NCI-H1694 (cell line): ENCODE measurements around the gene LKAAEAR1.

ENCODE experiments used
- DNase-seq: peaks from one replicate; lab custom pipeline; 2025; lab: John Stamatoyannopoulos, UW

The LKAAEAR1 gene

GRCh38 chr20:64065062-64065973 lies 18.9 kb downstream of the LKAAEAR1 start:
- no peak for DNase-seq

GRCh38 chr20:64064145-64064698 lies 20.0 kb downstream of the LKAAEAR1 start:
- DNase-seq = no peak

- no peak for DNase-seq
Observed at GRCh38 chr20:64063389-64064144, 20.6 kb downstream of the LKAAEAR1 start.

- DNase-seq = peak; percentile 83
Observed at GRCh38 chr20:64062596-64063388, 21.4 kb downstream of the LKAAEAR1 start, which contains the start of gene TCEA2. TCEA2 (plus strand) TSS chr20:64063198; CDS start chr20:64063313, 115 bp downstream.

- DNase-seq = no peak
Observed at GRCh38 chr20:64062276-64062595, 22.0 kb downstream of the LKAAEAR1 start.

GRCh38 chr20:64058536-64058935 lies 25.7 kb downstream of the LKAAEAR1 start:
- no peak for DNase-seq

GRCh38 chr20:64057628-64058498 lies 26.3 kb downstream of the LKAAEAR1 start:
- peak; percentile 40 for DNase-seq

- no peak for DNase-seq
Observed at GRCh38 chr20:64056889-64057627, 27.1 kb downstream of the LKAAEAR1 start.

GRCh38 chr20:64056639-64056888 lies 27.6 kb downstream of the LKAAEAR1 start:
- DNase-seq = no peak

GRCh38 chr20:64055893-64056638 lies 28.1 kb downstream of the LKAAEAR1 start:
- DNase-seq = peak; percentile 22

GRCh38 chr20:64055396-64055892 lies 28.8 kb downstream of the LKAAEAR1 start:
- DNase-seq = no peak

GRCh38 chr20:64053841-64054661 lies 30.1 kb downstream of the LKAAEAR1 start:
- DNase-seq = no peak

GRCh38 chr20:64052987-64053840 lies 31.0 kb downstream of the LKAAEAR1 start:
- DNase-seq = no peak

GRCh38 chr20:64052326-64052722 lies 31.9 kb downstream of the LKAAEAR1 start:
- no peak for DNase-seq

- DNase-seq = no peak
Observed at GRCh38 chr20:64051561-64052325, 32.5 kb downstream of the LKAAEAR1 start.

GRCh38 chr20:64051033-64051452 lies 33.2 kb downstream of the LKAAEAR1 start:
- no peak for DNase-seq
